SK-MEL-5 (cell line): Measurements from ENCODE around the gene DOK6. TPM values are rescaled to one million over a fixed set of nuclear protein-coding genes. Genes with fewer than 3 reads are reported as not detected.
"Not testable (repeated sequence)": the region's sequence is repeated elsewhere in the genome, so short reads cannot be mapped to it uniquely, and the experiment has no call there.

Experiments used
- DNase-seq: peaks from one replicate; pipeline ENCODE4 v3.0.0-alpha.2; 2016; ENCODE audit warnings: low read depth, low spot score
- in situ Hi-C: cut with HindIII; loops from 2 replicates; pipeline ENCODE4 v1.10.0; 2016; ENCODE audit warnings: low sequenced_read_pairs, high pct_unique_total_duplicates, low pct_unique_long_range_greater_than_20kb
- total RNA-seq: library from RNA; depleted of rRNA; stranded (reverse); fragments of >200 nt; shearing (Covaris generic); gene quantifications from 2 replicates; pipeline ENCODE4 v1.2.3, GENCODE V29; 2014

Gene DOK6
- total RNA-seq, 1 experiment from 2014 or later = 0.24 TPM

GRCh38 chr18:69841117-69841516 is 440.4 kb downstream of the DOK6 start:
- in situ Hi-C loops = no loop called here

GRCh38 chr18:69843015-69843414 is 442.3 kb downstream of the DOK6 start:
- in situ Hi-C loops = no loop called here
- DNase-seq = no peak

More at GRCh38 chr18:69841117-69841516, 440.4 kb downstream of the DOK6 start:
- DNase-seq = no peak

- in situ Hi-C loops = no loop called here
- DNase-seq = no peak
These were observed 444.0 kb downstream of the DOK6 start for GRCh38 chr18:69844656-69845055.

GRCh38 chr18:69845593-69846506 is 445.2 kb downstream of the DOK6 start:
- in situ Hi-C loops = no loop called here
- peak; percentile 26 for DNase-seq

- no peak for DNase-seq
- in situ Hi-C loops = no loop called here
These were observed 452.4 kb downstream of the DOK6 start for GRCh38 chr18:69853051-69853450.

- in situ Hi-C loops = no loop called here
- DNase-seq = no peak
These were observed 453.8 kb downstream of the DOK6 start for GRCh38 chr18:69854455-69854854.

GRCh38 chr18:69858897-69859296 is 458.2 kb downstream of the DOK6 start:
- DNase-seq = peak; percentile 28
- in situ Hi-C loops = no loop called here

- in situ Hi-C loops, DNase-seq: not testable (repeated sequence)
These were observed 464.1 kb downstream of the DOK6 start for GRCh38 chr18:69864802-69865201.

- in situ Hi-C loops = no loop called here
- no peak for DNase-seq
These were observed 465.1 kb downstream of the DOK6 start for GRCh38 chr18:69865776-69866175.

- in situ Hi-C loops = no loop called here
- DNase-seq = no peak
These were observed 465.5 kb downstream of the DOK6 start for GRCh38 chr18:69866212-69866611.

- in situ Hi-C loops = no loop called here
- DNase-seq = no peak
These were observed 470.0 kb downstream of the DOK6 start for GRCh38 chr18:69870736-69871135.

- in situ Hi-C loops = no loop called here
- DNase-seq = no peak
These were observed 470.7 kb downstream of the DOK6 start for GRCh38 chr18:69871363-69871762.

- DNase-seq = no peak
- in situ Hi-C loops = no loop called here
These were observed 472.0 kb downstream of the DOK6 start for GRCh38 chr18:69872661-69873060.

- in situ Hi-C loops = no loop called here
- no peak for DNase-seq
These were observed 473.4 kb downstream of the DOK6 start for GRCh38 chr18:69874058-69874457.

- in situ Hi-C loops = no loop called here
- DNase-seq = no peak
These were observed 475.8 kb downstream of the DOK6 start for GRCh38 chr18:69876490-69876889.

- in situ Hi-C loops = no loop called here
- no peak for DNase-seq
These were observed 477.7 kb downstream of the DOK6 start for GRCh38 chr18:69878213-69878933.

- in situ Hi-C loops, DNase-seq: not testable (repeated sequence)
These were observed 478.4 kb downstream of the DOK6 start for GRCh38 chr18:69879051-69879450.

- no peak for DNase-seq
- in situ Hi-C loops = no loop called here
These were observed 479.4 kb downstream of the DOK6 start for GRCh38 chr18:69880083-69880482.
